Stimulated activated CD8-positive, alpha-beta memory T cell treated with anti-CD3 and anti-CD28 coated beads, Interleukin-12 subunit alpha, Interleukin-12 subunit beta, amount 100 ng/mL, for 24 hours (primary cell): ENCODE results near the gene KMO.

ENCODE experiments used
- DNase-seq: peaks from one replicate; pipeline ENCODE4 v3.0.0-alpha.2; 2020; ENCODE audit errors: extremely low read depth

The KMO gene

GRCh38 chr1:241593186-241593585, 61.0 kb downstream of the KMO start:
- DNase-seq: no peak

- DNase-seq: no peak
Observed at GRCh38 chr1:241596633-241597032, 64.5 kb downstream of the KMO start.

GRCh38 chr1:241598249-241598648, 66.1 kb downstream of the KMO start:
- no peak for DNase-seq

- no peak for DNase-seq
Observed at GRCh38 chr1:241600496-241600901, 68.3 kb downstream of the KMO start.

GRCh38 chr1:241603731-241604245, 71.6 kb downstream of the KMO start:
- no peak for DNase-seq

GRCh38 chr1:241605146-241605805, 73.1 kb downstream of the KMO start:
- DNase-seq: no peak

- no peak for DNase-seq
Observed at GRCh38 chr1:241606544-241606943, 74.4 kb downstream of the KMO start.

- no peak for DNase-seq
Observed at GRCh38 chr1:241607497-241607896, 75.3 kb downstream of the KMO start.

GRCh38 chr1:241608379-241609033, 76.3 kb downstream of the KMO start:
- DNase-seq: no peak

- DNase-seq: no peak
Observed at GRCh38 chr1:241610056-241610815, 78.1 kb downstream of the KMO start.

GRCh38 chr1:241611063-241611462, 78.9 kb downstream of the KMO start:
- DNase-seq: no peak

- DNase-seq: no peak
Observed at GRCh38 chr1:241611736-241612135, 79.6 kb downstream of the KMO start.

- no peak for DNase-seq
Observed at GRCh38 chr1:241612533-241613477, 80.6 kb downstream of the KMO start.

GRCh38 chr1:241614144-241614543, 82.0 kb downstream of the KMO start:
- DNase-seq: no peak

- DNase-seq: no peak
Observed at GRCh38 chr1:241614572-241614971, 82.4 kb downstream of the KMO start.

GRCh38 chr1:241615043-241615974, 83.1 kb downstream of the KMO start:
- no peak for DNase-seq

GRCh38 chr1:241617426-241617825, 85.2 kb downstream of the KMO start:
- no peak for DNase-seq

- DNase-seq: no peak
Observed at GRCh38 chr1:241622669-241623068, 90.5 kb downstream of the KMO start.

- no peak for DNase-seq
Observed at GRCh38 chr1:241624935-241625334, 92.8 kb downstream of the KMO start.

GRCh38 chr1:241627453-241628259, 95.5 kb downstream of the KMO start:
- DNase-seq: no peak
